Measurements from ENCODE around the gene TCF23. TPM values are rescaled to one million over a fixed set of nuclear protein-coding genes. Genes with fewer than 3 reads are reported as not detected.

TCF23 gene
- total RNA-seq, 2 donors from 2014 or later = not detected

DNA sequence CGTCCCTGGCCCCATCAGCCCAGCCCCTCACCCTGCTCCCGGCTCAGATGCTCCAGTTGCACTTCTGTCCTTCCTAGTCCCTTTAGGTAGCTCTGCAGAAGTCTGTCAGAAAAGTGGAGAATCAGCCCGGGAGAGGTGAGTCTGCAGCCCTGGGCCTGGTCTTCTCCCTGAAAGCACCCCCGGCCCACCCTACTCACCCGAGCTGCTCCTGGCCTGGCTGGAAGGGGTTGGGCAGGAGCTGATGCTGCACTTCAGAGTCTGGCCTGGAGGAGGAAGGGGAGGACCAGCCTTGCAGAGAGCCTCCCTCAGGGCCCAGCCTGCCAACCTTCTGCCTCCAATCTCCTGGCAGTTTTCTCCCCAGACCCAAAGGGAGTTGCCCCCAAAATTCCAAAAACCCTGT is 46.5 kb upstream of the TCF23 start:
- no peaks in the 10 kb centered on the region for H3K9me3 ChIP-seq (ENCODE audit: control insufficient read depth, low read length)
- Mint-ChIP-seq H3K4me3 (no peak overlapping the region), H3K27ac (no peak overlapping the region), H3K4me1 (no peaks in the 10 kb centered on the region), H3K9me3 (no peaks in the 10 kb centered on the region), H3K27me3 (ENCODE audit: insufficient read depth) (peaks cover 3% of the 10 kb centered on the region), H3K36me3 (ENCODE audit: low read depth) (no peaks in the 10 kb centered on the region)
- peaks cover 6% of the 10 kb centered on the region for H3K27me3 ChIP-seq (ENCODE audit: control insufficient read depth, insufficient read depth, low read length, poor library complexity, severe bottlenecking)
- H3K4me1 ChIP-seq (ENCODE audit: control insufficient read depth, insufficient read depth, low read length) = no peaks in the 10 kb centered on the region
- TF ChIP-seq, protein P1, sequence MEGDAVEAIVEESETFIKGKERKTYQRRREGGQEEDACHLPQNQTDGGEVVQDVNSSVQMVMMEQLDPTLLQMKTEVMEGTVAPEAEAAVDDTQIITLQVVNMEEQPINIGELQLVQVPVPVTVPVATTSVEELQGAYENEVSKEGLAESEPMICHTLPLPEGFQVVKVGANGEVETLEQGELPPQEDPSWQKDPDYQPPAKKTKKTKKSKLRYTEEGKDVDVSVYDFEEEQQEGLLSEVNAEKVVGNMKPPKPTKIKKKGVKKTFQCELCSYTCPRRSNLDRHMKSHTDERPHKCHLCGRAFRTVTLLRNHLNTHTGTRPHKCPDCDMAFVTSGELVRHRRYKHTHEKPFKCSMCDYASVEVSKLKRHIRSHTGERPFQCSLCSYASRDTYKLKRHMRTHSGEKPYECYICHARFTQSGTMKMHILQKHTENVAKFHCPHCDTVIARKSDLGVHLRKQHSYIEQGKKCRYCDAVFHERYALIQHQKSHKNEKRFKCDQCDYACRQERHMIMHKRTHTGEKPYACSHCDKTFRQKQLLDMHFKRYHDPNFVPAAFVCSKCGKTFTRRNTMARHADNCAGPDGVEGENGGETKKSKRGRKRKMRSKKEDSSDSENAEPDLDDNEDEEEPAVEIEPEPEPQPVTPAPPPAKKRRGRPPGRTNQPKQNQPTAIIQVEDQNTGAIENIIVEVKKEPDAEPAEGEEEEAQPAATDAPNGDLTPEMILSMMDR (conservative IDR thresholded peaks at IDR 0.05) = no peak
- DNase-seq = no peak
- no peak overlapping the region for H3K4me3 ChIP-seq (ENCODE audit: low read length)
- WGBS, 2 experiments (ENCODE audit: insufficient coverage in 1 of 2, insufficient read length in 1 of 2) = 92% methylated on average over 5 of the region's 5 CpGs; no CpG with 5 or more reads in 1 of the 2 experiments
- H3K9ac ChIP-seq (ENCODE audit: extremely low read depth, low read length, poor library complexity, severe bottlenecking) = no peak overlapping the region
- no peaks in the 10 kb centered on the region for H3K36me3 ChIP-seq (ENCODE audit: control insufficient read depth, insufficient read depth, low read length)
- no peak overlapping the region for H3K27ac ChIP-seq (ENCODE audit: low read depth, low read length)

DNA sequence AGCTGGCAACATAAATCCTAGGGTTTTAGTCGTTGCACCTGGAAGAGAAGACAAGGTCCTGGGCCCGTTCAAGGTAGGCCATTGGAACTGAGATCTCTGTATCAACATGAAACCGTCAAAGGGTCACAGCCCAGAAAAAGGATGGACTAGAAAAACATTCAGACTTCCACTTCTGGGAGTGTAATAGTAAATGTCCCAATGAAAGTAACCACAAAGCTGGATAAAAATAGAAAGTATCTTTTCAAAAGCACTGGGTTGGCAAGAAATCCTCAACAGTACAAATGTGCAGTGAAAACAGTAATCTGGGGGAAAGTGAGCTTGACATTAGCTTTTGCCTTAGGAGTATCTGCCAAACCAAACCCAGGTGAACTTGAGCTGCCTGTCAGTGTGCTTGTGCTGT is 42.8 kb upstream of the TCF23 start:
- WGBS, 2 experiments (ENCODE audit: insufficient coverage in 1 of 2, insufficient read length in 1 of 2) = 83 to 90% methylated on average over 3 of the region's 3 CpGs
- DNase-seq = no peak
- H3K27me3 ChIP-seq (ENCODE audit: control insufficient read depth, insufficient read depth, low read length, poor library complexity, severe bottlenecking) = peaks cover 6% of the 10 kb centered on the region
- TF ChIP-seq, protein P1 (conservative IDR thresholded peaks at IDR 0.05) = no peak
- H3K27me3 Mint-ChIP-seq (ENCODE audit: insufficient read depth) = peaks cover 3% of the 10 kb centered on the region
- H3K9me3 Mint-ChIP-seq = no peaks in the 10 kb centered on the region
- no peak overlapping the region for H3K9ac ChIP-seq (ENCODE audit: extremely low read depth, low read length, poor library complexity, severe bottlenecking)
- no peak overlapping the region for H3K4me3 ChIP-seq (ENCODE audit: low read length)
- H3K36me3 ChIP-seq (ENCODE audit: control insufficient read depth, insufficient read depth, low read length) = no peaks in the 10 kb centered on the region
- H3K4me1 Mint-ChIP-seq = no peaks in the 10 kb centered on the region
- no peaks in the 10 kb centered on the region for H3K4me1 ChIP-seq (ENCODE audit: control insufficient read depth, insufficient read depth, low read length)
- no peak overlapping the region for H3K27ac ChIP-seq (ENCODE audit: low read depth, low read length)
- H3K9me3 ChIP-seq (ENCODE audit: control insufficient read depth, low read length) = no peaks in the 10 kb centered on the region
- no peaks in the 10 kb centered on the region for H3K36me3 Mint-ChIP-seq (ENCODE audit: low read depth)
- no peak overlapping the region for H3K27ac Mint-ChIP-seq
- no peak overlapping the region for H3K4me3 Mint-ChIP-seq

DNA sequence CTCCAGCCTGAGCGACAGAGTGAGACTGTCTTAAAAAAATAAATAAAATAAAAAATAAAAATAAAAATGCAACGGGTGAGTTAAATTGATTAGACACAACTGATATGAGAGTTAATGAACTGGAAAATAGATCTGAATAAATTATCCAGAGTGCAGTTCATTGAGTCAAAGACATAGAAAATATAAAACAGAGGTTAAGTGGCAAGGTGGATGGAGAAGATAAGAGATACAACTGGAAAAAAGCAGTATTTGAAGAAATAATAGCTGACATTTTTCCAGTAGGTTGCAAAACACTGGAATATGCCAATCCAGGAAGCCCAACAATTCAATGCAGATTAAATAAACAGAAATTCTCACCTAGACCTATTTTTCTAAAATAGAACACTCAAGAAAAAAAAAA is 40.6 kb upstream of the TCF23 start:
- Mint-ChIP-seq H3K4me3 (no peak overlapping the region), H3K27ac (no peak overlapping the region), H3K36me3 (ENCODE audit: low read depth) (no peaks in the 10 kb centered on the region), H3K9me3 (no peaks in the 10 kb centered on the region), H3K4me1 (no peaks in the 10 kb centered on the region), H3K27me3 (ENCODE audit: insufficient read depth) (peaks cover 7% of the 10 kb centered on the region)
- no peaks in the 10 kb centered on the region for H3K4me1 ChIP-seq (ENCODE audit: control insufficient read depth, insufficient read depth, low read length)
- 83 to 84% methylated on average over 1 of the region's 2 CpGs for WGBS, 2 experiments (ENCODE audit: insufficient coverage in 1 of 2, insufficient read length in 1 of 2)
- no peak overlapping the region for H3K27ac ChIP-seq (ENCODE audit: low read depth, low read length)
- DNase-seq = no peak
- H3K9me3 ChIP-seq (ENCODE audit: control insufficient read depth, low read length) = no peaks in the 10 kb centered on the region
- H3K9ac ChIP-seq (ENCODE audit: extremely low read depth, low read length, poor library complexity, severe bottlenecking) = no peak overlapping the region
- TF ChIP-seq, protein P1 (conservative IDR thresholded peaks at IDR 0.05) = no peak
- H3K4me3 ChIP-seq (ENCODE audit: low read length) = no peak overlapping the region
- peaks cover 6% of the 10 kb centered on the region for H3K27me3 ChIP-seq (ENCODE audit: control insufficient read depth, insufficient read depth, low read length, poor library complexity, severe bottlenecking)
- no peaks in the 10 kb centered on the region for H3K36me3 ChIP-seq (ENCODE audit: control insufficient read depth, insufficient read depth, low read length)

Measured in endodermal cell (in vitro differentiated cells).